H1 (cell line): ENCODE data around the gene RIN3. TPM values are rescaled to one million over a fixed set of nuclear protein-coding genes. Genes with fewer than 3 reads are reported as not detected.

ENCODE experiments used
- CTCF ChIA-PET: fragments of 300-600 bp; sonication (Branson Sonifier 250); formaldehyde crosslinking; loops from one replicate; lab custom pipeline; 2021; ENCODE audit not compliant: partially characterized antibody; lab: Charles Lee
- POLR2A ChIA-PET: fragments of 300-600 bp; sonication (Branson Sonifier 250); formaldehyde crosslinking; loops from one replicate; lab custom pipeline; 2021; ENCODE audit warnings: inconsistent platforms; ENCODE audit not compliant: partially characterized antibody; lab: Charles Lee
- DNase-seq, 2 experiments: peaks; one replicate each; pipeline versions ENCODE4 v3.0.0 to v3.0.0-alpha.2; 2010 to 2022; ENCODE audit warnings: low spot score in 2 of 2, low read depth in 1 of 2, mixed read lengths in 1 of 2
- FAIRE-seq: peaks from 2 replicates; lab custom pipeline; 2011; peaks lifted over from hg19 to GRCh38; lab: Jason Lieb, UNC
- H2AFZ ChIP-seq: 2 replicates; pipeline ENCODE4 v1.8.1; 2012; ENCODE audit warnings: low read length, inconsistent platforms
- H2AK5ac ChIP-seq: 2 replicates; pipeline ENCODE4 v1.6.1; 2013; ENCODE audit warnings: low read depth, low read length
- H2BK120ac ChIP-seq: replicated peaks from 2 replicates; pipeline ENCODE3; 2013; ENCODE audit warnings: low read depth, low read length, inconsistent platforms
- H2BK12ac ChIP-seq: 2 replicates; pipeline ENCODE4 v1.6.1; 2013; ENCODE audit warnings: low read depth, low read length
- H2BK15ac ChIP-seq: 2 replicates; pipeline ENCODE4 v1.6.1; 2013; ENCODE audit warnings: low read length
- H2BK20ac ChIP-seq: 2 replicates; pipeline ENCODE4 v1.6.1; 2013; ENCODE audit warnings: low read length
- H2BK5ac ChIP-seq: 2 replicates; pipeline ENCODE4 v1.6.1; 2013; ENCODE audit warnings: low read depth, low read length
- H3K14ac ChIP-seq: 2 replicates; pipeline ENCODE4 v1.6.1; 2013; ENCODE audit warnings: inconsistent platforms; ENCODE audit not compliant: insufficient read length
- H3K18ac ChIP-seq: 2 replicates; pipeline ENCODE4 v1.6.1; 2013; ENCODE audit warnings: low read length; ENCODE audit errors: extremely low read depth
- H3K23ac ChIP-seq: 2 replicates; pipeline ENCODE4 v1.6.1; 2013; ENCODE audit warnings: inconsistent platforms; ENCODE audit not compliant: insufficient read length
- H3K23me2 ChIP-seq: 2 replicates; pipeline ENCODE4 v1.6.1; 2013; ENCODE audit warnings: low read depth, low read length
- H3K27ac ChIP-seq: 2 replicates; pipeline ENCODE4 v1.6.1; 2011; ENCODE audit warnings: low read depth, low read length, inconsistent platforms
- H3K27me3 ChIP-seq, 4 experiments: replicated peaks in 1 of 4; 1 replicate in 1 of 4; 2 replicates in 3 of 4; pipeline versions ENCODE4 v1.6.1 to v1.8.1; 2011 to 2013; ENCODE audit warnings: low read length in 3 of 4, mild to moderate bottlenecking in 3 of 4, inconsistent platforms in 2 of 4, mixed read lengths in 2 of 4, moderate library complexity in 1 of 4; ENCODE audit not compliant: control insufficient read depth in 3 of 4, insufficient read depth in 3 of 4; ENCODE audit errors: extremely low read depth in 1 of 4
- H3K36me3 ChIP-seq, 4 experiments: 2 replicates each; pipeline versions ENCODE4 v1.6.1 to v1.8.1; 2011 to 2013; ENCODE audit warnings: mild to moderate bottlenecking in 4 of 4, low read length in 3 of 4, moderate library complexity in 2 of 4, control low read depth in 1 of 4, inconsistent platforms in 1 of 4; ENCODE audit not compliant: insufficient read depth in 4 of 4, control insufficient read depth in 2 of 4
- H3K4ac ChIP-seq: replicated peaks from 2 replicates; pipeline ENCODE3; 2013; ENCODE audit warnings: low read length, low read depth, mixed read lengths, inconsistent platforms; ENCODE audit not compliant: insufficient read length
- H3K4me1 ChIP-seq, 4 experiments: replicated peaks in 1 of 4; 1 replicate in 1 of 4; 2 replicates in 3 of 4; pipeline versions ENCODE4 v1.6.1 to v1.8.1; 2011 to 2013; ENCODE audit warnings: low read length in 3 of 4, inconsistent platforms in 2 of 4, mixed read lengths in 1 of 4; ENCODE audit not compliant: insufficient read depth in 4 of 4, control insufficient read depth in 3 of 4
- H3K4me2 ChIP-seq, 2 experiments: 2 replicates each; pipeline versions ENCODE4 v1.6.1 to v1.8.1; 2011 to 2013; ENCODE audit warnings: low read depth in 2 of 2, low read length in 2 of 2, control low read depth in 1 of 2, inconsistent platforms in 1 of 2, mild to moderate bottlenecking in 1 of 2; ENCODE audit not compliant: insufficient read depth in 1 of 2
- H3K4me3 ChIP-seq, 4 experiments: fragments of 200-600, 300-600 bp in 1 of 4; sonication (generic), shearing (Covaris generic), sonication (Bioruptor Twin) in 1 of 4; 2 replicates each; pipeline versions ENCODE4 v1.5.1 to v1.8.1; 2011 to 2016; ENCODE audit warnings: low read length in 4 of 4, low read depth in 3 of 4, control low read depth in 2 of 4, inconsistent platforms in 2 of 4, mild to moderate bottlenecking in 2 of 4, mixed read lengths in 1 of 4, moderate library complexity in 1 of 4; ENCODE audit not compliant: insufficient read depth in 2 of 4; ENCODE audit errors: extremely low read depth in 1 of 4
- H3K56ac ChIP-seq: replicated peaks from 2 replicates; pipeline ENCODE3; 2013; ENCODE audit warnings: low read depth, mild to moderate bottlenecking, mixed read lengths, low read length, inconsistent platforms; ENCODE audit not compliant: insufficient read length
- H3K79me1 ChIP-seq: 2 replicates; pipeline ENCODE4 v1.6.1; 2013; ENCODE audit warnings: low read depth, low read length, control low read depth
- H3K79me2 ChIP-seq, 2 experiments: 2 replicates each; pipeline versions ENCODE4 v1.6.1 to v1.8.1; 2012 to 2013; ENCODE audit warnings: low read length in 2 of 2, mild to moderate bottlenecking in 2 of 2, inconsistent platforms in 1 of 2; ENCODE audit not compliant: insufficient read depth in 2 of 2, control insufficient read depth in 1 of 2
- H3K9ac ChIP-seq, 4 experiments: replicated peaks in 1 of 4; 1 replicate in 1 of 4; 2 replicates in 3 of 4; pipeline versions ENCODE4 v1.6.1 to v1.8.1; 2011 to 2013; ENCODE audit warnings: low read depth in 3 of 4, low read length in 3 of 4, control low read depth in 2 of 4, mild to moderate bottlenecking in 2 of 4, moderate library complexity in 2 of 4, inconsistent platforms in 1 of 4; ENCODE audit errors: extremely low read depth in 1 of 4
- H3K9me3 ChIP-seq, 2 experiments: 2 replicates each; pipeline versions ENCODE4 v1.6.1 to v1.8.1; 2012 to 2013; ENCODE audit warnings: mild to moderate bottlenecking in 2 of 2, moderate library complexity in 2 of 2, control low read depth in 1 of 2, inconsistent platforms in 1 of 2, low read depth in 1 of 2, low read length in 1 of 2, mixed read lengths in 1 of 2; ENCODE audit not compliant: insufficient read depth in 2 of 2
- H4K20me1 ChIP-seq, 2 experiments: replicated peaks in 1 of 2; 2 replicates each; pipeline versions ENCODE3 to v1.8.1; 2011 to 2013; ENCODE audit warnings: inconsistent platforms in 2 of 2, low read length in 2 of 2, mild to moderate bottlenecking in 1 of 2; ENCODE audit not compliant: insufficient read depth in 2 of 2, control insufficient read depth in 1 of 2
- H4K5ac ChIP-seq: 2 replicates; pipeline ENCODE4 v1.6.1; 2013; ENCODE audit warnings: low read length, low read depth, mixed read lengths, inconsistent platforms; ENCODE audit not compliant: insufficient read length
- H4K8ac ChIP-seq: 2 replicates; pipeline ENCODE4 v1.8.0; 2013; ENCODE audit warnings: mild to moderate bottlenecking, moderate library complexity, low read length, inconsistent platforms; ENCODE audit not compliant: insufficient read depth; ENCODE audit errors: extremely low read depth
- H4K91ac ChIP-seq: replicated peaks from 2 replicates; pipeline ENCODE3; 2013; ENCODE audit warnings: low read length, mixed read lengths, inconsistent platforms; ENCODE audit not compliant: insufficient read length
- CBX8 ChIP-seq: fragments of 300-800, 300-1000 bp; sonication (generic); IDR thresholded peaks from 2 replicates; pipeline ENCODE4 v1.7.1; 2016; ENCODE audit warnings: low read depth, low read length, borderline replicate concordance
- E2F6 ChIP-seq: IDR thresholded peaks from 2 replicates; pipeline ENCODE4 v1.6.1; 2012; ENCODE audit warnings: inconsistent platforms
- MAFK ChIP-seq: IDR thresholded peaks from 2 replicates; pipeline ENCODE4 v1.6.1; 2012; ENCODE audit warnings: low read depth, mild to moderate bottlenecking, improper control_type of control experiment, low read length
- NRF1 ChIP-seq: IDR thresholded peaks from 2 replicates; pipeline ENCODE4 v1.6.1; 2011; ENCODE audit warnings: mild to moderate bottlenecking, low read depth, low read length, improper control_type of control experiment
- SP4 ChIP-seq: IDR thresholded peaks from 2 replicates; pipeline ENCODE4 v1.6.1; 2012; ENCODE audit warnings: low read length, inconsistent platforms
- USF2 ChIP-seq: IDR thresholded peaks from 2 replicates; pipeline ENCODE4 v1.6.1; 2011; ENCODE audit warnings: low read length, improper control_type of control experiment
- WGBS, 2 experiments: shearing (Covaris generic) in 1 of 2; methylation state at CpG; one replicate each; pipeline versions ENCODE4 v1.1.6 to v1.1.7; 2013 to 2015; ENCODE audit warnings: low lambda C conversion rate in 2 of 2, mixed read lengths in 2 of 2, inconsistent platforms in 1 of 2, low coverage in 1 of 2, missing lambda C conversion rate in 1 of 2; ENCODE audit not compliant: insufficient replicate concordance in 2 of 2, insufficient coverage in 1 of 2, insufficient read length in 1 of 2; ENCODE audit errors: extremely low coverage in 1 of 2, missing lambda C conversion rate in 1 of 2; 5-methylcytosine and 5-hydroxymethylcytosine counted together
- polyA plus RNA-seq, 7 experiments: library from polyadenylated mRNA; depleted of rRNA in 3 of 7; stranded (reverse) in 5 of 7; unstranded in 2 of 7; fragments of >200 nt in 5 of 7; fragments of 200-250 nt in 2 of 7; gene quantifications; 1 replicate in 5 of 7; 2 replicates in 1 of 7; 4 replicates in 1 of 7; pipeline versions ENCODE4 v1.2.1 to v1.2.3, GENCODE V29; 2011 to 2013; ENCODE audit warnings: missing spikeins in 2 of 7, mixed read lengths in 2 of 7
- total RNA-seq: library from RNA; stranded (reverse); fragmentation: NEBNext Ultra II Directional; extraction: Animal tissue kit (Norgen Biotek cat#: 25700); gene quantifications from 2 replicates; pipeline ENCODE4 v1.2.1, GENCODE V29; 2021

Gene RIN3
- total and polyA plus RNA-seq, 2 of the 8 experiments (the other 6 are each of a cell fraction or from before 2014, with no cell fraction given): 0.59 to 1.5 TPM

- FAIRE-seq (no peak), DNase-seq (no peak)
- H3K23ac ChIP-seq: no peak overlapping the region
- peaks cover 0 to 1% (median 0%) of the 10 kb centered on the region in 4 experiments; a peak in 3 of 7 replicates for H3K4me1 ChIP-seq
- H4K91ac ChIP-seq: no peak overlapping the region
- H2AK5ac ChIP-seq: no peak overlapping the region
- no peak overlapping the region for H3K56ac ChIP-seq
- no peak overlapping the region for H3K27ac ChIP-seq
- no peak overlapping the region for H3K4ac ChIP-seq
- no peaks in the 10 kb centered on the region; a peak in 1 of 4 replicates for H3K9me3 ChIP-seq
- no peak overlapping the region for H2BK120ac ChIP-seq
- no peak overlapping the region for H3K18ac ChIP-seq
- no peaks in the 10 kb centered on the region for H4K20me1 ChIP-seq
- H3K4me3 ChIP-seq: no peak overlapping the region
- POLR2A ChIA-PET: no interaction called here
- no peak overlapping the region for H2BK12ac ChIP-seq
- no peak overlapping the region for H2AFZ ChIP-seq
- CTCF ChIA-PET: interaction anchor here (1.1 to 1.9 kb wide), 3 partner anchors 8 to 16 kb away, joined by 3 to 11 read pairs (median 6); no protein-coding TSS in a partner anchor
- no peak overlapping the region for H2BK5ac ChIP-seq
- H3K27me3 ChIP-seq: no peaks in the 10 kb centered on the region
- no peak for TF ChIP-seq NRF1
- TF ChIP-seq E2F6: no peak
- no peak for TF ChIP-seq CBX8
- no peak for TF ChIP-seq USF2
- no peak for TF ChIP-seq MAFK
- TF ChIP-seq SP4: no peak
- 91% methylated on average over 9 of the region's 9 CpGs; no CpG with 5 or more reads in 1 of the 2 experiments for WGBS, 2 experiments
- no peak overlapping the region for H3K9ac ChIP-seq
- H3K4me2 ChIP-seq: no peak overlapping the region
- H4K8ac ChIP-seq: no peak overlapping the region
- no peak overlapping the region for H3K14ac ChIP-seq
- H3K79me1 ChIP-seq: no peaks in the 10 kb centered on the region
- no peaks in the 10 kb centered on the region for H3K79me2 ChIP-seq
- no peak overlapping the region for H4K5ac ChIP-seq
- H2BK20ac ChIP-seq: no peak overlapping the region
- H3K36me3 ChIP-seq: no peaks in the 10 kb centered on the region
- no peaks in the 10 kb centered on the region for H3K23me2 ChIP-seq
- no peak overlapping the region for H2BK15ac ChIP-seq
Observed at GRCh38 chr14:92464716-92465115, 48.9 kb upstream of the RIN3 start.
